Measurements from ENCODE around the gene CADPS. TPM values are rescaled to one million over a fixed set of nuclear protein-coding genes. Genes with fewer than 3 reads are reported as not detected.

Gene CADPS
- total RNA-seq, 2 experiments from 2014 or later = 61.3 to 68.6 TPM

DNA sequence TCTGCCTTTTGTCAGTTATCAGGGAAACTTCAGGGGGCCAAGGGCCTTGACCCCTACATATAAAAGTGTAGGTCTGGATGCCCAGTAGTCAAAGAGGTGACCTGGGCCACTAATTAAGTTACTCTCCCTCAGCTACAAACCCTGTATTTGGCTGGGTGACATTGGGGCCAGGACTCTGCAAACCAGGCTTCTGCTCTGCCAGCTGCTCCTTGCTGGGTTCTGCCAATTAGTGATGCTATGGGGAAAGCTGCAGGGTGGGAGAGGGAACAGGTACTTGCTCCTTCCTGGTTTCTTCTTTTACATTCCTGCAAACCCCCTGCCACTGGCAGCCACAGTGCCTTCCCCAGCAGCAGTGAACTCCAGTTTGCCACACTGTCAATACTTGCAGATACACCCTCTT, 179.2 kb downstream of the CADPS start:
- no TSS peak for BruUV-seq (replicated peaks)
- Histone ChIP-seq H3K4me3 (ENCODE audit: low read depth, low read length, poor library complexity, severe bottlenecking) (no peak overlapping the region), H3K27ac (ENCODE audit: low read depth, low read length, poor library complexity, severe bottlenecking) (no peak overlapping the region), H3K9me3 (ENCODE audit: low read length) (no peaks in the 10 kb centered on the region), H3K4me2 (ENCODE audit: low read length) (no peak overlapping the region), H2AFZ (ENCODE audit: low read length) (no peak overlapping the region), H3K79me2 (ENCODE audit: insufficient read depth, low read depth, low read length) (no peaks in the 10 kb centered on the region), H3K9me2 (ENCODE audit: insufficient read depth, low read length) (no peaks in the 10 kb centered on the region), H3K36me3 (ENCODE audit: insufficient read depth, low read length) (no peaks in the 10 kb centered on the region), H3K4me1 (ENCODE audit: insufficient read depth, low read length, poor library complexity, severe bottlenecking) (no peaks in the 10 kb centered on the region), H4K20me1 (ENCODE audit: insufficient read depth, low read length) (no peaks in the 10 kb centered on the region)
- ChIA-PET POLR2A (interaction anchor here (1.1 kb wide), 1 partner anchor 26 kb away, joined by 3 read pairs; no protein-coding TSS in a partner anchor), CTCF (ENCODE audit: unreplicated experiment) (no interaction called here)
- DNase-seq (ENCODE audit: low spot score) = no peak
- TF ChIP-seq, protein P1, sequence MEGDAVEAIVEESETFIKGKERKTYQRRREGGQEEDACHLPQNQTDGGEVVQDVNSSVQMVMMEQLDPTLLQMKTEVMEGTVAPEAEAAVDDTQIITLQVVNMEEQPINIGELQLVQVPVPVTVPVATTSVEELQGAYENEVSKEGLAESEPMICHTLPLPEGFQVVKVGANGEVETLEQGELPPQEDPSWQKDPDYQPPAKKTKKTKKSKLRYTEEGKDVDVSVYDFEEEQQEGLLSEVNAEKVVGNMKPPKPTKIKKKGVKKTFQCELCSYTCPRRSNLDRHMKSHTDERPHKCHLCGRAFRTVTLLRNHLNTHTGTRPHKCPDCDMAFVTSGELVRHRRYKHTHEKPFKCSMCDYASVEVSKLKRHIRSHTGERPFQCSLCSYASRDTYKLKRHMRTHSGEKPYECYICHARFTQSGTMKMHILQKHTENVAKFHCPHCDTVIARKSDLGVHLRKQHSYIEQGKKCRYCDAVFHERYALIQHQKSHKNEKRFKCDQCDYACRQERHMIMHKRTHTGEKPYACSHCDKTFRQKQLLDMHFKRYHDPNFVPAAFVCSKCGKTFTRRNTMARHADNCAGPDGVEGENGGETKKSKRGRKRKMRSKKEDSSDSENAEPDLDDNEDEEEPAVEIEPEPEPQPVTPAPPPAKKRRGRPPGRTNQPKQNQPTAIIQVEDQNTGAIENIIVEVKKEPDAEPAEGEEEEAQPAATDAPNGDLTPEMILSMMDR (conservative IDR thresholded peaks at IDR 0.05; ENCODE audit: low read length) = no peak
- intact Hi-C loops (cut with micrococcal nuclease; ENCODE audit: unreplicated experiment) = no loop called here

DNA sequence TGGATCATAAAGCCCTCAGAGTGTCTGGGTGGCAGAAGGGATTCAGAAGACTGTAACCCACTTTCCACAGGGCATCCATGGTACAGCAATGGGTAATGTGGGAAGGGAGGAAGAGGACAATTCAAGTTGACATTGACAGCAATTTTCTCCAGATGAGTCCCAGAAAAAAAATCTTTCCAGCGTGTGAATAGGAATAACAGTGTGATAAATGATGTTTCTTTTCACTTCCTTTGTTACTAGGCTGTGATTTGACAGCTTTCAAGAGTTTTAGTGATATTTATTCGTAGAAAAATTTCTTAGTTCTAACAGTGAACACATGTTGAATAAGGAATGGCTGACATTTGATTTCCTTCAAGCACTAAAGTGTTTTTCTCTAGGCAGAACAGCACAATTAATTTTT, 186.4 kb downstream of the CADPS start:
- ChIA-PET POLR2A (interaction anchor here (1.4 kb wide), 1 partner anchor 18 kb away, joined by 5 read pairs; no protein-coding TSS in a partner anchor), CTCF (ENCODE audit: unreplicated experiment) (no interaction called here)
- Histone ChIP-seq H4K20me1 (ENCODE audit: insufficient read depth, low read length) (no peaks in the 10 kb centered on the region), H3K9me2 (ENCODE audit: insufficient read depth, low read length) (no peaks in the 10 kb centered on the region), H3K4me3 (ENCODE audit: low read depth, low read length, poor library complexity, severe bottlenecking) (no peak overlapping the region), H2AFZ (ENCODE audit: low read length) (no peak overlapping the region), H3K79me2 (ENCODE audit: insufficient read depth, low read depth, low read length) (no peaks in the 10 kb centered on the region), H3K4me1 (ENCODE audit: insufficient read depth, low read length, poor library complexity, severe bottlenecking) (peaks cover 5% of the 10 kb centered on the region), H3K4me2 (ENCODE audit: low read length) (no peak overlapping the region), H3K9me3 (ENCODE audit: low read length) (no peaks in the 10 kb centered on the region), H3K27ac (ENCODE audit: low read depth, low read length, poor library complexity, severe bottlenecking) (no peak overlapping the region), H3K36me3 (ENCODE audit: insufficient read depth, low read length) (no peaks in the 10 kb centered on the region)
- no peak for DNase-seq (ENCODE audit: low spot score)
- no peak for TF ChIP-seq EZH2phosphoT487 (IDR thresholded peaks at IDR 0.05; ENCODE audit: borderline replicate concordance, low read depth, low read length)
- TF ChIP-seq, protein P1 (conservative IDR thresholded peaks at IDR 0.05; ENCODE audit: low read length) = no peak
- intact Hi-C loops (cut with micrococcal nuclease; ENCODE audit: unreplicated experiment) = no loop called here
- no TSS peak for BruUV-seq (replicated peaks)

DNA sequence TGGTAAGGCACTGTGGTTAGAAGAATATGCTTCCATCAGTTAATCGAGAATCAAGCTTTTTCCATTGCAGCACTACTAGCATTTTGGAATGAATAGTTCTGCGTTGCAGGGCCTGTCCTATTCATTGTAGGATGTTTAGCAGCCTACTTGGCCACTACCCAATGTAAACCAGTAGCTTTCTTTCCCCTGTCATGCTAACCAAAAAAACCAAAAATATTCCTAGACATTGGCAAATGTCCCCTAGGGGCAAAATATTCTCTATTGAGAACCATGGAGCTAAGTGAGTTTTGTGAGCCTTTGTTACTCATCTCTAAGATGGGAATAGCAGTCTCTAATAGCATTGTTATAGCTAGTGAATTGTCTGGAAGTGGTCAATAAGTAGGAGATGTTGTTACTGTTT, 187.2 kb downstream of the CADPS start:
- CTCF ChIA-PET (ENCODE audit: unreplicated experiment) = no interaction called here
- no peak overlapping the region for H2AFZ ChIP-seq (ENCODE audit: low read length)
- no peaks in the 10 kb centered on the region for H3K9me3 ChIP-seq (ENCODE audit: low read length)
- no peaks in the 10 kb centered on the region for H4K20me1 ChIP-seq (ENCODE audit: insufficient read depth, low read length)
- TF ChIP-seq EZH2phosphoT487 (IDR thresholded peaks at IDR 0.05; ENCODE audit: borderline replicate concordance, low read depth, low read length) = no peak
- TF ChIP-seq, protein P1 (conservative IDR thresholded peaks at IDR 0.05; ENCODE audit: low read length) = no peak
- H3K36me3 ChIP-seq (ENCODE audit: insufficient read depth, low read length) = no peaks in the 10 kb centered on the region
- no peak for DNase-seq (ENCODE audit: low spot score)
- H3K79me2 ChIP-seq (ENCODE audit: insufficient read depth, low read depth, low read length) = no peaks in the 10 kb centered on the region
- H3K4me2 ChIP-seq (ENCODE audit: low read length) = no peak overlapping the region
- no peaks in the 10 kb centered on the region for H3K9me2 ChIP-seq (ENCODE audit: insufficient read depth, low read length)
- H3K27ac ChIP-seq (ENCODE audit: low read depth, low read length, poor library complexity, severe bottlenecking) = no peak overlapping the region
- BruUV-seq (replicated peaks) = no TSS peak
- no peak overlapping the region for H3K4me3 ChIP-seq (ENCODE audit: low read depth, low read length, poor library complexity, severe bottlenecking)
- POLR2A ChIA-PET = interaction anchor here (0.5 to 1.4 kb wide), 3 partner anchors 19 to 43 kb away, joined by 3 to 5 read pairs (median 3); no protein-coding TSS in a partner anchor
- intact Hi-C loops (cut with micrococcal nuclease; ENCODE audit: unreplicated experiment) = no loop called here
- H3K4me1 ChIP-seq (ENCODE audit: insufficient read depth, low read length, poor library complexity, severe bottlenecking) = peaks cover 5% of the 10 kb centered on the region

All from OCI-LY7 (cell line).